Ishikawa (cell line): ENCODE results near the gene WDR41.

Experiments
- CREB1 ChIP-seq: IDR thresholded peaks from 2 replicates; pipeline ENCODE4 v1.6.1; 2012; ENCODE audit warnings: low read depth
- EGR1 ChIP-seq: IDR thresholded peaks from 2 replicates; pipeline ENCODE4 v1.6.1; 2012
- EP300 ChIP-seq: IDR thresholded peaks from 2 replicates; pipeline ENCODE4 v1.6.1; 2012; ENCODE audit warnings: borderline replicate concordance
- MAX ChIP-seq: IDR thresholded peaks from 2 replicates; pipeline ENCODE4 v1.6.1; 2012
- RAD21 ChIP-seq: IDR thresholded peaks from 2 replicates; pipeline ENCODE4 v1.6.1; 2012; ENCODE audit warnings: low read depth
- TAF1 ChIP-seq: IDR thresholded peaks from 2 replicates; pipeline ENCODE4 v1.6.1; 2012; ENCODE audit warnings: low read depth, mild to moderate bottlenecking
- TCF12 ChIP-seq: IDR thresholded peaks from 2 replicates; pipeline ENCODE4 v1.6.1; 2012; ENCODE audit warnings: low read depth
- TEAD4 ChIP-seq: IDR thresholded peaks from 2 replicates; pipeline ENCODE4 v1.6.1; 2012
- YY1 ChIP-seq: IDR thresholded peaks from 2 replicates; pipeline ENCODE4 v1.6.1; 2012; ENCODE audit warnings: low read depth
- ZBTB7A ChIP-seq: IDR thresholded peaks from 2 replicates; pipeline ENCODE4 v1.6.1; 2012; ENCODE audit warnings: low read depth
- TF ChIP-seq, protein P1 (sequence below): IDR thresholded peaks from 2 replicates; pipeline ENCODE4 v1.6.1; 2012; ENCODE audit warnings: low read depth, mild to moderate bottlenecking

- TF ChIP-seq, protein P1, sequence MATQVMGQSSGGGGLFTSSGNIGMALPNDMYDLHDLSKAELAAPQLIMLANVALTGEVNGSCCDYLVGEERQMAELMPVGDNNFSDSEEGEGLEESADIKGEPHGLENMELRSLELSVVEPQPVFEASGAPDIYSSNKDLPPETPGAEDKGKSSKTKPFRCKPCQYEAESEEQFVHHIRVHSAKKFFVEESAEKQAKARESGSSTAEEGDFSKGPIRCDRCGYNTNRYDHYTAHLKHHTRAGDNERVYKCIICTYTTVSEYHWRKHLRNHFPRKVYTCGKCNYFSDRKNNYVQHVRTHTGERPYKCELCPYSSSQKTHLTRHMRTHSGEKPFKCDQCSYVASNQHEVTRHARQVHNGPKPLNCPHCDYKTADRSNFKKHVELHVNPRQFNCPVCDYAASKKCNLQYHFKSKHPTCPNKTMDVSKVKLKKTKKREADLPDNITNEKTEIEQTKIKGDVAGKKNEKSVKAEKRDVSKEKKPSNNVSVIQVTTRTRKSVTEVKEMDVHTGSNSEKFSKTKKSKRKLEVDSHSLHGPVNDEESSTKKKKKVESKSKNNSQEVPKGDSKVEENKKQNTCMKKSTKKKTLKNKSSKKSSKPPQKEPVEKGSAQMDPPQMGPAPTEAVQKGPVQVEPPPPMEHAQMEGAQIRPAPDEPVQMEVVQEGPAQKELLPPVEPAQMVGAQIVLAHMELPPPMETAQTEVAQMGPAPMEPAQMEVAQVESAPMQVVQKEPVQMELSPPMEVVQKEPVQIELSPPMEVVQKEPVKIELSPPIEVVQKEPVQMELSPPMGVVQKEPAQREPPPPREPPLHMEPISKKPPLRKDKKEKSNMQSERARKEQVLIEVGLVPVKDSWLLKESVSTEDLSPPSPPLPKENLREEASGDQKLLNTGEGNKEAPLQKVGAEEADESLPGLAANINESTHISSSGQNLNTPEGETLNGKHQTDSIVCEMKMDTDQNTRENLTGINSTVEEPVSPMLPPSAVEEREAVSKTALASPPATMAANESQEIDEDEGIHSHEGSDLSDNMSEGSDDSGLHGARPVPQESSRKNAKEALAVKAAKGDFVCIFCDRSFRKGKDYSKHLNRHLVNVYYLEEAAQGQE, result no peak
- TF ChIP-seq TAF1 (no peak), RAD21 (no peak), EP300 (no peak), YY1 (no peak), CREB1 (no peak), EGR1 (no peak), ZBTB7A (no peak), MAX (no peak), TCF12 (no peak), TEAD4 (no peak)
These were observed 91.5 kb downstream of the WDR41 start for GRCh38 chr5:77400645-77401044.
